NCI-H1048 (cell line): ENCODE results near the gene NGDN.

Experiments
- DNase-seq: peaks from one replicate; lab custom pipeline; 2025; lab: John Stamatoyannopoulos, UW

Gene NGDN

DNA sequence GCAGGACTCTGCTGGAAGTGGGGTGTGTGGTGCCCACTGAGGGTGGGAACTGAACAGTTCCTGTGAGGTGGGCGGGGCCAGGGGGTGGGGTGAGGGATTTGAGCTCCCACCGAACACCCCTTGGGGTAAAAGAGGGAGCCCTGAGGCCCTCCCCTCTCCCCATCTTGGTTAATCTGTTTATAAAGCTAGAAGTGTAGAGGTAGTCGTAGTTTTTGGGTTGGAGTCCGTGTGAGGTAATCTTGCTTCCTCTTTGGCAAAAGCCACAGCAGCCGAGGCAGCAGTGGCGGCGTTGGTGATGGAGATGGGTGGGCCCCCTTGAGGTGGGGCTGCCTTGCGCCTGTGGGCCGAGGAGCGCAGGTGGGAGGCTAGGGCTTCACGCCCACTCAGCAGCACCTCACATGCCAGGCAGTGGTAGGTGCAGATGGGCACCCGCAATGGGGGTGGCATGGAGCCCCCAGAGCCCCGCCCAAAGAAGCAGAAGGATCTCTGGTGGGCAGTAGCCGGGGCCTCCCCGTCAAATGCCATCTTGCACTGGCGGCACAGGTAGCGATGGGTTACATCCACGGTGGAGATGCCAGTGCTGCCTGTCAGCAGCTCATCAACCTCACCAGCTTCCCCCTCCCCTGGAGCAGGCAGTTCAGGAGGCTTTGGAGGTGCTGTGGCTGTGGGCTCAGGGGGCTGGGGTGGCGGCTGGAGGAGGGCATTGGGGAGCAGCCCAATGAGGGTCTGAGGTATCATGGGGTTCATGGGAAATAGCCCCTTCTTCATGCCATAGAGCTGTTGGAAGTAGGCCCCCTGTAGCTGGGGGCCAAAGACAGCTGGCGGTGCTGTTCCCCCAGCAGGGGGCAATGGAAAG is 52.5 kb downstream of the NGDN start:
- DNase-seq: no peak

DNA sequence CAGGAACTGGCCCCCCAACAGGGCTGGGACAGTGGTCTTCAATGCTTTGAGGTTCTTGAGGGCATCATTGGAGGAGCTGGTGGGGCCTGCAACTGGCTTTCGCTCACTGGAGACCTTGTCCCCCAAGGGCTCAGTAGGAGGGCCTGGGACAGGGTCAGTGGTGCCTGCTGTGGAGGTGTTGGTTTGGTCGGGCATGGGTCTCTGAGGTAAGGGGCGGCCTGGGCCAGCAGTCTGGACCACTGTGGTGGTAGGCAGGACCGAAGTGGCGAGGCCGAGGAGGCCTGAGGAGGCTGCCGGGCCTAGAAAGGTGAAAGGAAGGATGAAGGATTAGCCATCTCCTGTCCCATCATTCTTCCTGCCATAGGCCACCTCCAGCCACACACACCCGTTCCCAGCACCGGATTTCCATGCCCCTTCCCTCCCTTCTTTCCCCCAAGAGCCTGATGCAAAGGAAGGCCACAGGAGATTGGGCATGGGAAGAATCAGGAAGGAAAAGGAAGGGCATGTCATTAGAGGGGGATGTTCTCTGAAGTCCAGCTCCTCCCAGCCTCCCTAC is 53.2 kb downstream of the NGDN start:
- DNase-seq: no peak

GRCh38 chr14:23523229-23524016 is 53.9 kb downstream of the NGDN start:
- DNase-seq: no peak

GRCh38 chr14:23524954-23525353 is 55.5 kb downstream of the NGDN start:
- no peak for DNase-seq

- DNase-seq: no peak
Observed at GRCh38 chr14:23525611-23526010, 56.1 kb downstream of the NGDN start.
